Renal pelvis (tissue), 12 donors: ENCODE results near the gene RTF1. TPM values are rescaled to one million over a fixed set of nuclear protein-coding genes. Genes with fewer than 3 reads are reported as not detected.
"Not testable (repeated sequence)": the region's sequence is repeated elsewhere in the genome, so short reads cannot be mapped to it uniquely, and the experiment has no call there.

Source experiments
- DNase-seq: peaks from one replicate; pipeline ENCODE4 v3.0.0-alpha.2; 2013
- long read RNA-seq, 16 experiments: transcript quantifications; one replicate each; lab custom pipeline, GENCODE V29; 2026
- polyA plus RNA-seq, 3 donors: library from polyadenylated mRNA; unstranded; fragments of 120-200 nt; gene quantifications; one replicate each; pipeline ENCODE4 v1.2.1, GENCODE V29; 2013; ENCODE audit not compliant: insufficient read length in 3 of 3

RTF1 gene
- polyA plus RNA-seq, result 10 to 100 TPM; 57.7 to 71.1 (median 64.1) TPM
- long read RNA-seq, donor 1, full-length matches to known transcripts, result 8 of 8 reads
- long read RNA-seq, donor 1, partial matches to known transcripts, result 0 of 8 reads
- long read RNA-seq, donor 1, other reads (novel, unspliced or antisense), result 0 of 8 reads
- long read RNA-seq, donor 2, full-length matches to known transcripts, result 5 of 60 reads
- long read RNA-seq, donor 2, partial matches to known transcripts, result 55 of 60 reads
- long read RNA-seq, donor 2, other reads (novel, unspliced or antisense), result 0 of 60 reads
- long read RNA-seq, donor 3, full-length matches to known transcripts, result 4 of 59 reads
- long read RNA-seq, donor 3, partial matches to known transcripts, result 55 of 59 reads
- long read RNA-seq, donor 3, other reads (novel, unspliced or antisense), result 0 of 59 reads
- long read RNA-seq, donor 4, full-length matches to known transcripts, result 10 of 10 reads
- long read RNA-seq, donor 4, partial matches to known transcripts, result 0 of 10 reads
- long read RNA-seq, donor 4, other reads (novel, unspliced or antisense), result 0 of 10 reads
- long read RNA-seq, donor 5, full-length matches to known transcripts, result 1 of 21 reads
- long read RNA-seq, donor 5, partial matches to known transcripts, result 20 of 21 reads
- long read RNA-seq, donor 5, other reads (novel, unspliced or antisense), result 0 of 21 reads
- long read RNA-seq, donor 6, full-length matches to known transcripts, result 8 of 43 reads
- long read RNA-seq, donor 6, partial matches to known transcripts, result 35 of 43 reads
- long read RNA-seq, donor 6, other reads (novel, unspliced or antisense), result 0 of 43 reads
- long read RNA-seq, donor 7, full-length matches to known transcripts, result 5 of 80 reads
- long read RNA-seq, donor 7, partial matches to known transcripts, result 75 of 80 reads
- long read RNA-seq, donor 7, other reads (novel, unspliced or antisense), result 0 of 80 reads
- long read RNA-seq, donor 8, full-length matches to known transcripts, result 2 of 24 reads
- long read RNA-seq, donor 8, partial matches to known transcripts, result 22 of 24 reads
- long read RNA-seq, donor 8, other reads (novel, unspliced or antisense), result 0 of 24 reads
- long read RNA-seq, donor 9, full-length matches to known transcripts, result 7 of 59 reads
- long read RNA-seq, donor 9, partial matches to known transcripts, result 52 of 59 reads
- long read RNA-seq, donor 9, other reads (novel, unspliced or antisense), result 0 of 59 reads
- long read RNA-seq, donor 10, full-length matches to known transcripts, result 6 of 29 reads
- long read RNA-seq, donor 10, partial matches to known transcripts, result 23 of 29 reads
- long read RNA-seq, donor 10, other reads (novel, unspliced or antisense), result 0 of 29 reads
- long read RNA-seq, donor 11, full-length matches to known transcripts, result 2 of 9 reads
- long read RNA-seq, donor 11, partial matches to known transcripts, result 7 of 9 reads
- long read RNA-seq, donor 11, other reads (novel, unspliced or antisense), result 0 of 9 reads
- long read RNA-seq, donor 12, full-length matches to known transcripts, result 9 of 15 reads
- long read RNA-seq, donor 12, partial matches to known transcripts, result 6 of 15 reads
- long read RNA-seq, donor 12, other reads (novel, unspliced or antisense), result 0 of 15 reads
- long read RNA-seq, donor 13, full-length matches to known transcripts, result 2 of 10 reads
- long read RNA-seq, donor 13, partial matches to known transcripts, result 8 of 10 reads
- long read RNA-seq, donor 13, other reads (novel, unspliced or antisense), result 0 of 10 reads
- long read RNA-seq, donor 14, result 0 reads
- long read RNA-seq, donor 15, result 0 reads
- long read RNA-seq, donor 16, full-length matches to known transcripts, result 5 of 26 reads
- long read RNA-seq, donor 16, partial matches to known transcripts, result 21 of 26 reads
- long read RNA-seq, donor 16, other reads (novel, unspliced or antisense), result 0 of 26 reads

- peak; percentile 92 for DNase-seq
Measured at GRCh38 chr15:41416742-41417417, at the start of gene RTF1. TSS of gene RTF1 (plus strand) at chr15:41417095. CDS start at chr15:41417116, 21 bp downstream.

GRCh38 chr15:41367418-41367817 lies 49.5 kb upstream of the RTF1 start:
- no peak for DNase-seq

- no peak for DNase-seq
Measured at GRCh38 chr15:41377978-41378377, 38.9 kb upstream of the RTF1 start.

GRCh38 chr15:41383974-41384749 lies 32.7 kb upstream of the RTF1 start:
- not testable (repeated sequence) for DNase-seq

- DNase-seq, result no peak
Measured at GRCh38 chr15:41387646-41388045, 29.2 kb upstream of the RTF1 start.

- no peak for DNase-seq
Measured at GRCh38 chr15:41392659-41393058, 24.2 kb upstream of the RTF1 start.

- DNase-seq, result no peak
Measured at GRCh38 chr15:41394924-41395323, 22.0 kb upstream of the RTF1 start.

GRCh38 chr15:41396111-41396510 lies 20.8 kb upstream of the RTF1 start:
- DNase-seq, result no peak

- no peak for DNase-seq
Measured at GRCh38 chr15:41401904-41402267, 15.0 kb upstream of the RTF1 start.

GRCh38 chr15:41407341-41407740 lies 9.6 kb upstream of the RTF1 start:
- no peak for DNase-seq

GRCh38 chr15:41408234-41408641 lies 8.7 kb upstream of the RTF1 start:
- no peak for DNase-seq

GRCh38 chr15:41411031-41411430 lies 5.9 kb upstream of the RTF1 start:
- no peak for DNase-seq

GRCh38 chr15:41411441-41411840 lies 5.5 kb upstream of the RTF1 start:
- DNase-seq, result no peak

- no peak for DNase-seq
Measured at GRCh38 chr15:41416128-41416741, 660 bp upstream of the RTF1 start.

GRCh38 chr15:41417418-41418195 lies 712 bp downstream of the RTF1 start:
- DNase-seq, result peak; percentile 24

GRCh38 chr15:41423979-41424659 lies 7.2 kb downstream of the RTF1 start:
- no peak for DNase-seq

GRCh38 chr15:41424809-41425208 lies 7.9 kb downstream of the RTF1 start:
- DNase-seq, result no peak
